Mesenchymal stem cell (in vitro differentiated cells and primary cell): Measurements from ENCODE around the gene ATP6V0D1.

Source experiments
- DNase-seq: peaks from one replicate; pipeline ENCODE4 v3.0.0-alpha.2; 2013
- H2AFZ ChIP-seq: one replicate; pipeline ENCODE4 v1.6.1; 2013; ENCODE audit warnings: low read depth, mild to moderate bottlenecking, control low read depth, inconsistent platforms, low read length, moderate library complexity
- H2AK5ac ChIP-seq: 2 replicates; pipeline ENCODE4 v1.6.1; 2013; ENCODE audit warnings: low read length, moderate library complexity, mild to moderate bottlenecking, inconsistent platforms; ENCODE audit not compliant: severe bottlenecking
- H2BK120ac ChIP-seq: one replicate; pipeline ENCODE4 v1.6.1; 2013; ENCODE audit warnings: low read depth, mild to moderate bottlenecking, inconsistent platforms, low read length, moderate library complexity
- H2BK12ac ChIP-seq, 2 experiments: one replicate each; pipeline ENCODE4 v1.6.1; 2013; ENCODE audit warnings: inconsistent platforms in 2 of 2, low read length in 2 of 2, mild to moderate bottlenecking in 2 of 2, moderate library complexity in 2 of 2, control low read depth in 1 of 2
- H2BK15ac ChIP-seq: one replicate; pipeline ENCODE4 v1.6.1; 2013; ENCODE audit warnings: mild to moderate bottlenecking, low read depth, inconsistent platforms; ENCODE audit not compliant: poor library complexity, severe bottlenecking
- H2BK5ac ChIP-seq: 2 replicates; pipeline ENCODE4 v1.6.1; 2013; ENCODE audit warnings: low read depth, mild to moderate bottlenecking, low read length, control low read depth, inconsistent platforms; ENCODE audit not compliant: poor library complexity, severe bottlenecking
- H3K14ac ChIP-seq, 2 experiments: one replicate each; pipeline ENCODE4 v1.6.1; 2013; ENCODE audit warnings: inconsistent platforms in 2 of 2, low read length in 2 of 2, control low read depth in 1 of 2, mild to moderate bottlenecking in 1 of 2, moderate library complexity in 1 of 2
- H3K18ac ChIP-seq, 2 experiments: one replicate each; pipeline ENCODE4 v1.6.1; 2013; ENCODE audit warnings: inconsistent platforms in 2 of 2, low read length in 2 of 2, control low read depth in 1 of 2, low read depth in 1 of 2, mild to moderate bottlenecking in 1 of 2
- H3K23ac ChIP-seq, 2 experiments: one replicate each; pipeline ENCODE4 v1.6.1; 2013; ENCODE audit warnings: inconsistent platforms in 2 of 2, low read length in 2 of 2, mild to moderate bottlenecking in 2 of 2, moderate library complexity in 2 of 2, control low read depth in 1 of 2
- H3K27ac ChIP-seq: 2 replicates; pipeline ENCODE4 v1.5.1; 2013; ENCODE audit warnings: mild to moderate bottlenecking, moderate library complexity, low read length, control low read depth, inconsistent platforms; ENCODE audit not compliant: poor library complexity, severe bottlenecking
- H3K27me3 ChIP-seq, 2 experiments: 2 replicates each; pipeline versions ENCODE4 v1.6.1 to v1.7.0; 2013; ENCODE audit warnings: low read length in 2 of 2, mild to moderate bottlenecking in 2 of 2, moderate library complexity in 2 of 2, control low read depth in 1 of 2, inconsistent platforms in 1 of 2; ENCODE audit not compliant: control insufficient read depth in 1 of 2, insufficient read depth in 1 of 2
- H3K36me3 ChIP-seq, 2 experiments: 2 replicates each; pipeline versions ENCODE4 v1.6.1 to v1.7.0; 2013; ENCODE audit warnings: low read length in 2 of 2, control low read depth in 1 of 2, inconsistent platforms in 1 of 2, low read depth in 1 of 2, mild to moderate bottlenecking in 1 of 2; ENCODE audit not compliant: insufficient read depth in 2 of 2, control insufficient read depth in 1 of 2
- H3K4ac ChIP-seq, 2 experiments: one replicate each; pipeline ENCODE4 v1.6.1; 2013; ENCODE audit warnings: inconsistent platforms in 2 of 2, low read length in 2 of 2, mild to moderate bottlenecking in 2 of 2, moderate library complexity in 2 of 2, control low read depth in 1 of 2, low read depth in 1 of 2
- H3K4me1 ChIP-seq: 2 replicates; pipeline ENCODE4 v1.6.1; 2013; ENCODE audit warnings: low read depth, low read length, control low read depth; ENCODE audit not compliant: control insufficient read depth, insufficient read depth
- H3K4me2 ChIP-seq: 2 replicates; pipeline ENCODE4 v1.6.1; 2013; ENCODE audit warnings: low read length, mild to moderate bottlenecking, inconsistent platforms; ENCODE audit not compliant: poor library complexity, severe bottlenecking
- H3K4me3 ChIP-seq, 2 experiments: 2 replicates each; pipeline versions ENCODE4 v1.5.1 to v1.7.0; 2013; ENCODE audit warnings: low read length in 2 of 2, mild to moderate bottlenecking in 2 of 2, control low read depth in 1 of 2, low read depth in 1 of 2; ENCODE audit not compliant: insufficient read depth in 1 of 2
- H3K79me1 ChIP-seq: replicated peaks from 2 replicates; pipeline ENCODE4 v1.6.1; 2013; ENCODE audit warnings: mild to moderate bottlenecking, control low read depth, low read length, inconsistent platforms; ENCODE audit not compliant: poor library complexity, severe bottlenecking
- H3K9ac ChIP-seq: 2 replicates; pipeline ENCODE4 v1.7.0; 2013; ENCODE audit warnings: mild to moderate bottlenecking, low read length, moderate library complexity
- H3K9me3 ChIP-seq: 2 replicates; pipeline ENCODE4 v1.7.0; 2013; ENCODE audit warnings: mild to moderate bottlenecking, low read length; ENCODE audit not compliant: control insufficient read depth
- H4K8ac ChIP-seq: one replicate; pipeline ENCODE4 v1.6.1; 2013; ENCODE audit warnings: inconsistent platforms, mild to moderate bottlenecking, low read length, moderate library complexity
- H4K91ac ChIP-seq: one replicate; pipeline ENCODE4 v1.6.1; 2013; ENCODE audit warnings: mild to moderate bottlenecking, low read length, inconsistent platforms
- WGBS: methylation state at CpG from one replicate; pipeline ENCODE4 v1.1.7; 2013; ENCODE audit warnings: mixed read lengths; 5-methylcytosine and 5-hydroxymethylcytosine counted together

The ATP6V0D1 gene

GRCh38 chr16:67449739-67450138 lies 31.2 kb downstream of the ATP6V0D1 start:
- H4K8ac ChIP-seq: no peak overlapping the region
- H3K4me2 ChIP-seq: no peak overlapping the region
- no peak overlapping the region for H2BK12ac ChIP-seq
- no peak overlapping the region for H3K14ac ChIP-seq
- H4K91ac ChIP-seq: no peak overlapping the region
- H3K9ac ChIP-seq: no peak overlapping the region
- no peak overlapping the region for H3K4me3 ChIP-seq
- no peaks in the 10 kb centered on the region for H3K9me3 ChIP-seq
- no peak overlapping the region for H3K23ac ChIP-seq
- peaks cover 69% of the 10 kb centered on the region for H3K79me1 ChIP-seq
- H2BK120ac ChIP-seq: no peak overlapping the region
- H2BK5ac ChIP-seq: no peak overlapping the region
- 97% methylated on average over 3 of the region's 3 CpGs for WGBS
- peaks cover 67 to 81% of the 10 kb centered on the region in 2 experiments for H3K36me3 ChIP-seq
- H3K4me1 ChIP-seq: peaks cover 30% of the 10 kb centered on the region
- no peak overlapping the region for H3K18ac ChIP-seq
- no peak for DNase-seq
- H2AK5ac ChIP-seq: no peak overlapping the region
- no peak overlapping the region for H2AFZ ChIP-seq
- H2BK15ac ChIP-seq: no peak overlapping the region
- no peak overlapping the region for H3K4ac ChIP-seq
- no peaks in the 10 kb centered on the region for H3K27me3 ChIP-seq
- H3K27ac ChIP-seq: no peak overlapping the region

GRCh38 chr16:67449336-67449735 lies 31.6 kb downstream of the ATP6V0D1 start:
- peaks cover 68% of the 10 kb centered on the region for H3K79me1 ChIP-seq
- no peak overlapping the region for H3K23ac ChIP-seq
- H3K27me3 ChIP-seq: no peaks in the 10 kb centered on the region
- H2BK12ac ChIP-seq: no peak overlapping the region
- no peak overlapping the region for H3K27ac ChIP-seq
- H3K4ac ChIP-seq: no peak overlapping the region
- no peak overlapping the region for H3K4me2 ChIP-seq
- no peak overlapping the region for H2AK5ac ChIP-seq
- no peak overlapping the region for H4K91ac ChIP-seq
- H3K14ac ChIP-seq: no peak overlapping the region
- H2BK5ac ChIP-seq: no peak overlapping the region
- no peak overlapping the region for H4K8ac ChIP-seq
- no peak overlapping the region for H3K4me3 ChIP-seq
- H3K9ac ChIP-seq: no peak overlapping the region
- no peak overlapping the region for H2BK120ac ChIP-seq
- H2BK15ac ChIP-seq: no peak overlapping the region
- no peak for DNase-seq
- 94% methylated on average over 2 of the region's 2 CpGs for WGBS
- H3K18ac ChIP-seq: no peak overlapping the region
- peaks cover 34% of the 10 kb centered on the region for H3K4me1 ChIP-seq
- no peak overlapping the region for H2AFZ ChIP-seq
- H3K36me3 ChIP-seq: peaks cover 68 to 85% of the 10 kb centered on the region in 2 experiments
- no peaks in the 10 kb centered on the region for H3K9me3 ChIP-seq

- Histone ChIP-seq H4K8ac (no peak overlapping the region), H3K27me3 (no peaks in the 10 kb centered on the region), H2BK5ac (no peak overlapping the region), H3K4me1 (peaks cover 39% of the 10 kb centered on the region), H3K4me2 (no peak overlapping the region), H3K23ac (no peak overlapping the region), H2BK12ac (no peak overlapping the region), H3K4ac (no peak overlapping the region), H4K91ac (no peak overlapping the region), H3K9me3 (no peaks in the 10 kb centered on the region), H3K36me3 (peaks cover 68 to 90% of the 10 kb centered on the region in 2 experiments), H3K9ac (no peak overlapping the region), H3K18ac (no peak overlapping the region), H3K4me3 (no peak overlapping the region), H2BK15ac (no peak overlapping the region), H3K27ac (no peak overlapping the region), H3K14ac (no peak overlapping the region), H3K79me1 (peaks cover 64% of the 10 kb centered on the region), H2AFZ (no peak overlapping the region), H2BK120ac (no peak overlapping the region), H2AK5ac (no peak overlapping the region)
- WGBS: 100% methylated on average over 3 of the region's 5 CpGs
- DNase-seq: no peak
Measured at GRCh38 chr16:67448580-67448979, 32.4 kb downstream of the ATP6V0D1 start.

GRCh38 chr16:67447508-67448076 lies 33.4 kb downstream of the ATP6V0D1 start:
- Histone ChIP-seq H4K8ac (no peak overlapping the region), H3K9ac (peak overlapping the region; percentile 65), H3K27me3 (no peaks in the 10 kb centered on the region), H3K9me3 (no peaks in the 10 kb centered on the region), H2BK12ac (peak overlapping the region in 1 of 2 experiments; percentile 6), H3K4me3 (peak overlapping the region in 1 of 2 experiments; percentile 44), H3K36me3 (peaks cover 64 to 90% of the 10 kb centered on the region in 2 experiments), H2BK120ac (no peak overlapping the region), H3K4ac (no peak overlapping the region), H2AK5ac (no peak overlapping the region), H3K4me2 (no peak overlapping the region), H3K79me1 (peaks cover 64% of the 10 kb centered on the region), H2AFZ (no peak overlapping the region), H3K4me1 (peaks cover 37% of the 10 kb centered on the region), H2BK15ac (no peak overlapping the region), H4K91ac (no peak overlapping the region), H3K23ac (no peak overlapping the region), H3K14ac (no peak overlapping the region), H3K18ac (peak overlapping the region in 1 of 2 experiments; percentile 18), H3K27ac (no peak overlapping the region), H2BK5ac (no peak overlapping the region)
- peak; percentile 55 for DNase-seq
- 86% methylated on average over 5 of the region's 6 CpGs for WGBS
